ENCODE data around the gene CAMK1D.
"Not testable (repeated sequence)": the region's sequence is repeated elsewhere in the genome, so short reads cannot be mapped to it uniquely, and the experiment has no call there.

The CAMK1D gene

GRCh38 chr10:12428447-12429135 lies 79.2 kb downstream of the CAMK1D start:
- Histone ChIP-seq H3K27me3 (ENCODE audit: insufficient read depth, low read length) (peaks cover 8% of the 10 kb centered on the region; the same call in 1 of the 2 replicates), H3K4me1 (ENCODE audit: control insufficient read depth, insufficient read depth, low read length, unreplicated experiment) (no peaks in the 10 kb centered on the region), H3K27ac (ENCODE audit: low read depth, low read length) (no peak overlapping the region), H2AFZ (ENCODE audit: low read length, unreplicated experiment) (no peak overlapping the region), H3K4me3 (ENCODE audit: low read depth, low read length) (no peak overlapping the region), H3K79me2 (ENCODE audit: control insufficient read depth, insufficient read depth, low read length, unreplicated experiment) (no peaks in the 10 kb centered on the region), H3K36me3 (ENCODE audit: insufficient read depth, low read length) (no peaks in the 10 kb centered on the region)

DNA sequence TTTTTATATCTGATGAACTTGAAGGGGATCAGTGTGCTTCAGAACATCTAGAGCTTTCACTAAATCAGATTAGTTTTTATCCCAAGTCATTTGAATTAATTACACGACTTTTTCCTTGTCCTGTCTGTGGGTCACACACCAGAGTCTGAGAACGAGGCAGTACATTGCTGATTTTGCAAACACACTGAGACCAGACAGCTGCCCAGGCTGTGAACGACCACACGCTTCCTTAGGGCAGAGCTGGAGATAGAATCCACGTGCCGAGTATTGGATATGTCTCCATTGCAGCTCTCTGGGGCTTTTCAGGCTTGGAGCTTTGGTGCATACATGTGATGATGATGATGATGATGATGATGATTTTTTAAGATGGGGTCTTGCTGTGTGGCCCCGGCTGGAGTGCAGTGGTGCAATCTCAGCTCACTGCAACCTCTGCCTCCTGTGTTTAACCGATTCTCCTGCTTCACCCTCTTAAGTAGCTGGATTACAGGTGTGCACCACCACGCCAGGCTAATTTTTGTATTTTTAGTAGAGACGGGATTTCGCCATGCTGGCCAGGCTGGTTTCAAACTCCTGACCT lies 81.1 kb downstream of the CAMK1D start:
- Histone ChIP-seq H3K4me1 (ENCODE audit: control insufficient read depth, insufficient read depth, low read length, unreplicated experiment) (no peaks in the 10 kb centered on the region), H3K27me3 (ENCODE audit: insufficient read depth, low read length) (peaks cover 8% of the 10 kb centered on the region; the same call in 1 of the 2 replicates), H3K4me3 (ENCODE audit: low read depth, low read length) (no peak overlapping the region), H2AFZ (ENCODE audit: low read length, unreplicated experiment) (no peak overlapping the region), H3K79me2 (ENCODE audit: control insufficient read depth, insufficient read depth, low read length, unreplicated experiment) (no peaks in the 10 kb centered on the region), H3K36me3 (ENCODE audit: insufficient read depth, low read length) (no peaks in the 10 kb centered on the region), H3K27ac (ENCODE audit: low read depth, low read length) (no peak overlapping the region)

DNA sequence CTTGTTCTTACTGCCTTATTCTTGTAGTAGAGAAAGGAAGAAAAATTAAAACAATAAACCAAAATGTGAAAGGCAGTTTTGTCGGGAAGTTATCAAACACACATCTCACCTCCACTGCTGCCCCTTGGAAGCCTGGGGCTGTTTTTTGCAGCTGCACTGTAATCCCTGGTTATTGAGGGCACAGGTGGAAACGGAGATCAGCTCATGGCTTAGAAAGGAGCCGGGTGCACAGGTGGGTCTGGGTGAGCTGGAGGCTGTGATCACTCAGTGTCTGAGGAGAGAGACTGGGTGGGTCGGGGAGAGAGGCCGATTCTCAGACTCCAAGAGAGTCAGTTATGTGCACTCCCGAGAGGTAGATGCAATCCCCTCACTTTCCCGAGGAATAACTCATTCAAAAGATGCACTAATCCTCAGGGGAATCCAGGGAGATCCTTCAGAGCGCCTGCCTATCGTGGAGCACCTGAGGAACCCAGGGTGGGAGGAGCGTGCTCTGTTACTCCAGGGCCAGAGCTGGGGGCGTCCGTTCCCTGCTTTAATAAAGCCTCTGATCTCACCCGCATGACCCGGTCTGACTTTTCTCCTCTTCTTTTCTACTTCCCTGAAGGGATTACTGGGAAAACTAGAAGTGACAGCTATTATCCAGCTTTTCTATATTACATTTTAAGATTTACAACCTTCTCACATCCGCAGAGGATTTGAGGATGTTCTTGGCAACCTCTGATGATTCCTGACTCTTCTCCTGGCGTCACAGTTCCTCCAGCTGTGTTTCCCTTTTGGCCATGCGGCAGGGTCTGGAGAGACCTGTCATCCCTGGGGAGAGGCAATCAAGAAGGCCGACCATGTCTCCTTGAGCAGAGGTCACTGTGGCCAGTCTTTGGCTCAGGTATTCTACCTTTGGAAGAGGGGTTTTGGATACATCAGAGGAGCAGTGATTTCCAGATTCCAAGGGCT lies 82.1 kb downstream of the CAMK1D start:
- Histone ChIP-seq H3K4me3 (ENCODE audit: low read depth, low read length) (no peak overlapping the region), H3K27me3 (ENCODE audit: insufficient read depth, low read length) (peaks cover 8% of the 10 kb centered on the region; the same call in 1 of the 2 replicates), H2AFZ (ENCODE audit: low read length, unreplicated experiment) (no peak overlapping the region), H3K36me3 (ENCODE audit: insufficient read depth, low read length) (no peaks in the 10 kb centered on the region), H3K79me2 (ENCODE audit: control insufficient read depth, insufficient read depth, low read length, unreplicated experiment) (no peaks in the 10 kb centered on the region), H3K4me1 (ENCODE audit: control insufficient read depth, insufficient read depth, low read length, unreplicated experiment) (no peaks in the 10 kb centered on the region), H3K27ac (ENCODE audit: low read depth, low read length) (no peak overlapping the region)

GRCh38 chr10:12432402-12433189 lies 83.2 kb downstream of the CAMK1D start:
- Histone ChIP-seq H3K27ac (ENCODE audit: low read depth, low read length) (no peak overlapping the region), H3K4me3 (ENCODE audit: low read depth, low read length) (no peak overlapping the region), H3K79me2 (ENCODE audit: control insufficient read depth, insufficient read depth, low read length, unreplicated experiment) (no peaks in the 10 kb centered on the region), H3K36me3 (ENCODE audit: insufficient read depth, low read length) (no peaks in the 10 kb centered on the region), H2AFZ (ENCODE audit: low read length, unreplicated experiment) (no peak overlapping the region), H3K4me1 (ENCODE audit: control insufficient read depth, insufficient read depth, low read length, unreplicated experiment) (no peaks in the 10 kb centered on the region), H3K27me3 (ENCODE audit: insufficient read depth, low read length) (peaks cover 8% of the 10 kb centered on the region; the same call in 1 of the 2 replicates)

GRCh38 chr10:12434277-12434676 lies 84.9 kb downstream of the CAMK1D start:
- no peak overlapping the region for H2AFZ ChIP-seq (ENCODE audit: low read length, unreplicated experiment)
- H3K27ac ChIP-seq (ENCODE audit: low read depth, low read length): no peak overlapping the region
- H3K79me2 ChIP-seq (ENCODE audit: control insufficient read depth, insufficient read depth, low read length, unreplicated experiment): no peaks in the 10 kb centered on the region
- no peak overlapping the region for H3K4me3 ChIP-seq (ENCODE audit: low read depth, low read length)
- no peaks in the 10 kb centered on the region for H3K4me1 ChIP-seq (ENCODE audit: control insufficient read depth, insufficient read depth, low read length, unreplicated experiment)
- peaks cover 8% of the 10 kb centered on the region; the same call in 1 of the 2 replicates for H3K27me3 ChIP-seq (ENCODE audit: insufficient read depth, low read length)
- no peaks in the 10 kb centered on the region for H3K36me3 ChIP-seq (ENCODE audit: insufficient read depth, low read length)

DNA sequence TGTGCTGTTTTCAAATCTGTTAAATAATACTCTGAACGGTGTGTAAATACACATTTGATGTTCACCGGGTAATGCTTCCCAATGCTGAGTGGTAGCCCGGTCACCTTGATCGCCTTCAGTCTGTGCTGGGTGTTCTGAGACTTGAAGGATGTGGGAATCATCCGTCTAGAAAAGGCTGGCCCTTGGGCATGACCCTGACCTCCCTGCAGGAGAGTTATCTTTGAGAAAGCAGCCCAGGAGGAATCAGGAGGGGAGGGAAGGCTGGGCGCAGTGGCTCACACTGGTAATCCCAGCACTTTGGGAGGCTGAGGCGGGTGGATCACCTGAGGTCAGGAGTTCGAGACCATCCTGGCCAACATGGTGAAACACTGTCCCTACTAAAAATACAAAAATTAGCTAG lies 85.3 kb downstream of the CAMK1D start:
- H3K27ac ChIP-seq (ENCODE audit: low read depth, low read length); H3K4me3 ChIP-seq (ENCODE audit: low read depth, low read length); H3K4me1 ChIP-seq (ENCODE audit: control insufficient read depth, insufficient read depth, low read length, unreplicated experiment); H3K36me3 ChIP-seq (ENCODE audit: insufficient read depth, low read length); H3K79me2 ChIP-seq (ENCODE audit: control insufficient read depth, insufficient read depth, low read length, unreplicated experiment); H3K27me3 ChIP-seq (ENCODE audit: insufficient read depth, low read length); H2AFZ ChIP-seq (ENCODE audit: low read length, unreplicated experiment): not testable (repeated sequence)

- no peak overlapping the region for H3K4me3 ChIP-seq (ENCODE audit: low read depth, low read length)
- no peak overlapping the region for H2AFZ ChIP-seq (ENCODE audit: low read length, unreplicated experiment)
- H3K36me3 ChIP-seq (ENCODE audit: insufficient read depth, low read length): no peaks in the 10 kb centered on the region
- H3K4me1 ChIP-seq (ENCODE audit: control insufficient read depth, insufficient read depth, low read length, unreplicated experiment): no peaks in the 10 kb centered on the region
- H3K27me3 ChIP-seq (ENCODE audit: insufficient read depth, low read length): peaks cover 8% of the 10 kb centered on the region; the same call in 1 of the 2 replicates
- no peak overlapping the region for H3K27ac ChIP-seq (ENCODE audit: low read depth, low read length)
- H3K79me2 ChIP-seq (ENCODE audit: control insufficient read depth, insufficient read depth, low read length, unreplicated experiment): no peaks in the 10 kb centered on the region
Measured at GRCh38 chr10:12435348-12435747, 86.0 kb downstream of the CAMK1D start.

- Histone ChIP-seq H3K27me3 (ENCODE audit: insufficient read depth, low read length) (no peaks in the 10 kb centered on the region), H3K4me1 (ENCODE audit: control insufficient read depth, insufficient read depth, low read length, unreplicated experiment) (no peaks in the 10 kb centered on the region), H3K27ac (ENCODE audit: low read depth, low read length) (no peak overlapping the region), H3K79me2 (ENCODE audit: control insufficient read depth, insufficient read depth, low read length, unreplicated experiment) (no peaks in the 10 kb centered on the region), H3K36me3 (ENCODE audit: insufficient read depth, low read length) (no peaks in the 10 kb centered on the region), H3K4me3 (ENCODE audit: low read depth, low read length) (no peak overlapping the region), H2AFZ (ENCODE audit: low read length, unreplicated experiment) (no peak overlapping the region)
Measured at GRCh38 chr10:12438919-12439692, 89.8 kb downstream of the CAMK1D start.

DNA sequence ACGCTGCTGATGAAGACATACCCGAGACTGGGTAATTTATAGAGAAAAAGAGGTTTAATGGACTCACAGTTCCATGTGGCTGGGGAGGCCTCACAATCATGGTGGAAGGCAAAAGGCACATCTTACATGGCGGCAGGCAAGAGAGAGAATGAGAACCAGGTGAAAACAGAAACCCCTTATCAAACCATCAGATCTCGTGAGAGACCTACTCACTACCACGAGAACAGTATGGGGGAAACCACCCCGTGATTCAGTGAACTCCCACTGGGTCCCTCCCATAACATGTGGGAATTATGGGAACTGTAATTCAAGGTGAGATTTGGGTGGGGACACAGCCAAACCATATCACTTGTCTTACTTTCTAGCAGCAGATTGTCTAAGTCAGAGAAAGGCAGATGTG lies 90.4 kb downstream of the CAMK1D start:
- not testable (repeated sequence) for H3K4me1 ChIP-seq (ENCODE audit: control insufficient read depth, insufficient read depth, low read length, unreplicated experiment); H3K79me2 ChIP-seq (ENCODE audit: control insufficient read depth, insufficient read depth, low read length, unreplicated experiment)

More for the DNA sequence above, 90.4 kb downstream of the CAMK1D start:
- H3K27me3 ChIP-seq (ENCODE audit: insufficient read depth, low read length); H2AFZ ChIP-seq (ENCODE audit: low read length, unreplicated experiment); H3K36me3 ChIP-seq (ENCODE audit: insufficient read depth, low read length); H3K27ac ChIP-seq (ENCODE audit: low read depth, low read length); H3K4me3 ChIP-seq (ENCODE audit: low read depth, low read length): not testable (repeated sequence)

Measured in ACC112 (cell line).